ENCODE data around the gene CDC25B.
"Not testable (repeated sequence)": the region's sequence is repeated elsewhere in the genome, so short reads cannot be mapped to it uniquely, and the experiment has no call there.

The CDC25B gene

GRCh38 chr20:3836132-3836531, 40.0 kb downstream of the CDC25B start:
- ATAC-seq (ENCODE audit: low read depth) (no peak), DNase-seq (ENCODE audit: low spot score) (no peak)
- Histone ChIP-seq H3K36me3 (ENCODE audit: low read depth) (no peaks in the 10 kb centered on the region), H3K27ac (ENCODE audit: poor library complexity, severe bottlenecking) (no peak overlapping the region), H3K27me3 (ENCODE audit: insufficient read depth, poor library complexity, severe bottlenecking) (no peaks in the 10 kb centered on the region), H3K4me3 (ENCODE audit: severe bottlenecking) (no peak overlapping the region), H3K4me1 (ENCODE audit: insufficient read depth, poor library complexity, severe bottlenecking) (no peaks in the 10 kb centered on the region), H3K9me3 (ENCODE audit: severe bottlenecking) (peaks cover 5% of the 10 kb centered on the region)
- TF ChIP-seq CTCF (IDR thresholded peaks at IDR 0.05; ENCODE audit: poor library complexity, severe bottlenecking): no peak

GRCh38 chr20:3839328-3839727, 43.2 kb downstream of the CDC25B start:
- H3K36me3 ChIP-seq (ENCODE audit: low read depth): no peaks in the 10 kb centered on the region
- H3K9me3 ChIP-seq (ENCODE audit: severe bottlenecking): peaks cover 5% of the 10 kb centered on the region
- ATAC-seq (ENCODE audit: low read depth) (no peak), DNase-seq (ENCODE audit: low spot score) (no peak)
- no peaks in the 10 kb centered on the region for H3K27me3 ChIP-seq (ENCODE audit: insufficient read depth, poor library complexity, severe bottlenecking)
- H3K4me3 ChIP-seq (ENCODE audit: severe bottlenecking): no peak overlapping the region
- no peak for TF ChIP-seq CTCF (IDR thresholded peaks at IDR 0.05; ENCODE audit: poor library complexity, severe bottlenecking)
- no peak overlapping the region for H3K27ac ChIP-seq (ENCODE audit: poor library complexity, severe bottlenecking)
- H3K4me1 ChIP-seq (ENCODE audit: insufficient read depth, poor library complexity, severe bottlenecking): peaks cover 7% of the 10 kb centered on the region

- not testable (repeated sequence) for H3K4me1 ChIP-seq (ENCODE audit: insufficient read depth, poor library complexity, severe bottlenecking); H3K4me3 ChIP-seq (ENCODE audit: severe bottlenecking); H3K9me3 ChIP-seq (ENCODE audit: severe bottlenecking); H3K27me3 ChIP-seq (ENCODE audit: insufficient read depth, poor library complexity, severe bottlenecking); DNase-seq (ENCODE audit: low spot score); H3K36me3 ChIP-seq (ENCODE audit: low read depth); H3K27ac ChIP-seq (ENCODE audit: poor library complexity, severe bottlenecking)
- ATAC-seq (ENCODE audit: low read depth): peak; percentile 54
Observed at GRCh38 chr20:3840201-3840600, 44.1 kb downstream of the CDC25B start.

GRCh38 chr20:3842348-3842930, 46.3 kb downstream of the CDC25B start:
- Histone ChIP-seq H3K36me3 (ENCODE audit: low read depth) (no peaks in the 10 kb centered on the region), H3K27me3 (ENCODE audit: insufficient read depth, poor library complexity, severe bottlenecking) (no peaks in the 10 kb centered on the region), H3K27ac (ENCODE audit: poor library complexity, severe bottlenecking) (peak overlapping the region; percentile 70), H3K4me3 (ENCODE audit: severe bottlenecking) (no peak overlapping the region), H3K4me1 (ENCODE audit: insufficient read depth, poor library complexity, severe bottlenecking) (peaks cover 12% of the 10 kb centered on the region), H3K9me3 (ENCODE audit: severe bottlenecking) (no peaks in the 10 kb centered on the region)
- no peak for TF ChIP-seq CTCF (IDR thresholded peaks at IDR 0.05; ENCODE audit: poor library complexity, severe bottlenecking)
- ATAC-seq (ENCODE audit: low read depth) (no peak), DNase-seq (ENCODE audit: low spot score) (no peak)

GRCh38 chr20:3843490-3843889, 47.4 kb downstream of the CDC25B start:
- Histone ChIP-seq H3K36me3 (ENCODE audit: low read depth) (no peaks in the 10 kb centered on the region), H3K27ac (ENCODE audit: poor library complexity, severe bottlenecking) (peak overlapping the region; percentile 70), H3K4me1 (ENCODE audit: insufficient read depth, poor library complexity, severe bottlenecking) (peaks cover 12% of the 10 kb centered on the region)

GRCh38 chr20:3843990-3844619, 48.0 kb downstream of the CDC25B start:
- DNase-seq (ENCODE audit: low spot score); H3K27me3 ChIP-seq (ENCODE audit: insufficient read depth, poor library complexity, severe bottlenecking); H3K36me3 ChIP-seq (ENCODE audit: low read depth); ATAC-seq (ENCODE audit: low read depth); H3K4me3 ChIP-seq (ENCODE audit: severe bottlenecking); H3K9me3 ChIP-seq (ENCODE audit: severe bottlenecking): not testable (repeated sequence)
- peaks cover 12% of the 10 kb centered on the region for H3K4me1 ChIP-seq (ENCODE audit: insufficient read depth, poor library complexity, severe bottlenecking)
- peak overlapping the region; percentile 70 for H3K27ac ChIP-seq (ENCODE audit: poor library complexity, severe bottlenecking)

More at GRCh38 chr20:3843490-3843889, 47.4 kb downstream of the CDC25B start:
- no peak overlapping the region for H3K4me3 ChIP-seq (ENCODE audit: severe bottlenecking)
- DNase-seq (ENCODE audit: low spot score) (no peak), ATAC-seq (ENCODE audit: low read depth) (peak; percentile 33)
- no peaks in the 10 kb centered on the region for H3K9me3 ChIP-seq (ENCODE audit: severe bottlenecking)
- no peaks in the 10 kb centered on the region for H3K27me3 ChIP-seq (ENCODE audit: insufficient read depth, poor library complexity, severe bottlenecking)
- no peak for TF ChIP-seq CTCF (IDR thresholded peaks at IDR 0.05; ENCODE audit: poor library complexity, severe bottlenecking)

Measured in RWPE2 (cell line).